ENCODE results near the gene TAOK1. TPM values are rescaled to one million over a fixed set of nuclear protein-coding genes. Genes with fewer than 3 reads are reported as not detected.
A peak's percentile ranks its signal among the peaks of the same experiment; 100 is the strongest.

The TAOK1 gene
- total RNA-seq, 2 experiments from 2014 or later = 46.5 to 47.7 TPM

GRCh38 chr17:29562615-29563014 lies 172.5 kb downstream of the TAOK1 start:
- Mint-ChIP-seq H3K36me3 (ENCODE audit: low read depth) (peaks cover 28% of the 10 kb centered on the region), H3K9me3 (no peaks in the 10 kb centered on the region), H3K4me3 (no peak overlapping the region), H3K4me1 (peaks cover 42% of the 10 kb centered on the region), H3K27ac (no peak overlapping the region), H3K27me3 (no peaks in the 10 kb centered on the region)
- DNase-seq = no peak
- CTCF ChIA-PET = interaction anchor here (0.6 to 1.6 kb wide), 2 partner anchors 10 to 162 kb away, joined by 3 to 4 read pairs; no protein-coding TSS in a partner anchor
- POLR2A ChIA-PET = no interaction called here

- no peak overlapping the region for H3K4me3 Mint-ChIP-seq
- CTCF ChIA-PET = interaction anchor here (0.6 kb wide), 1 partner anchor 171 kb away, joined by 3 read pairs; no protein-coding TSS in a partner anchor
- no peak overlapping the region for H3K27ac Mint-ChIP-seq
These were observed 173.7 kb downstream of the TAOK1 start for GRCh38 chr17:29563816-29564215.

GRCh38 chr17:29565643-29566472 lies 175.7 kb downstream of the TAOK1 start:
- ChIA-PET CTCF (interaction anchor here (0.5 to 7.7 kb wide), 5 partner anchors 10 to 946 kb away, joined by 3 to 77 read pairs (median 10); partner anchors contain the start of gene ANKRD13B), POLR2A (interaction anchor here (0.6 to 1.0 kb wide), 3 partner anchors 10 to 1445 kb away, joined by 3 to 5 read pairs (median 3); no protein-coding TSS in a partner anchor)
- H3K27me3 Mint-ChIP-seq = no peaks in the 10 kb centered on the region
- peak; percentile 69 for DNase-seq
- peak overlapping the region; percentile 89 for H3K4me3 Mint-ChIP-seq
- H3K4me1 Mint-ChIP-seq = peaks cover 42% of the 10 kb centered on the region
- H3K27ac Mint-ChIP-seq = peak overlapping the region; percentile 92
- H3K36me3 Mint-ChIP-seq (ENCODE audit: low read depth) = peaks cover 27% of the 10 kb centered on the region
- H3K9me3 Mint-ChIP-seq = no peaks in the 10 kb centered on the region

More at GRCh38 chr17:29563816-29564215, 173.7 kb downstream of the TAOK1 start:
- Mint-ChIP-seq H3K9me3 (no peaks in the 10 kb centered on the region), H3K27me3 (no peaks in the 10 kb centered on the region), H3K36me3 (ENCODE audit: low read depth) (peaks cover 28% of the 10 kb centered on the region), H3K4me1 (peaks cover 36% of the 10 kb centered on the region)
- DNase-seq = no peak
- POLR2A ChIA-PET = no interaction called here

- POLR2A ChIA-PET = interaction anchor here (0.6 to 0.9 kb wide), 2 partner anchors 9 kb away, joined by 3 read pairs; no protein-coding TSS in a partner anchor
These were observed 176.5 kb downstream of the TAOK1 start, which contains the start of gene ABHD15 for GRCh38 chr17:29566473-29567303. ABHD15 (minus strand) TSS chr17:29567037; CDS start chr17:29566966, 71 bp downstream.

GRCh38 chr17:29567304-29567553 lies 177.1 kb downstream of the TAOK1 start:
- Mint-ChIP-seq H3K4me3 (peak overlapping the region; percentile 95), H3K36me3 (ENCODE audit: low read depth) (peaks cover 18% of the 10 kb centered on the region), H3K27me3 (no peaks in the 10 kb centered on the region), H3K4me1 (peaks cover 39% of the 10 kb centered on the region), H3K27ac (peak overlapping the region; percentile 97), H3K9me3 (no peaks in the 10 kb centered on the region)
- CTCF ChIA-PET = interaction anchor here (1.0 to 7.7 kb wide), 7 partner anchors 11 to 198 kb away, joined by 3 to 77 read pairs (median 10); partner anchors contain the start of gene ANKRD13B
- POLR2A ChIA-PET = interaction anchor here (0.6 kb wide), 1 partner anchor 9 kb away, joined by 3 read pairs; no protein-coding TSS in a partner anchor
- DNase-seq = no peak

More at GRCh38 chr17:29566473-29567303, 176.5 kb downstream of the TAOK1 start, which contains the start of gene ABHD15:
- H3K9me3 Mint-ChIP-seq = no peaks in the 10 kb centered on the region
- H3K27ac Mint-ChIP-seq = peak within 1 kb of the TSS; percentile 97
- H3K4me3 Mint-ChIP-seq = peak within 1 kb of the TSS; percentile 95
- CTCF ChIA-PET = interaction anchor here (0.5 to 7.7 kb wide), 10 partner anchors 10 to 947 kb away, joined by 3 to 77 read pairs (median 8); partner anchors contain the start of gene ANKRD13B
- no peaks in the 10 kb centered on the region for H3K27me3 Mint-ChIP-seq
- peaks cover 41% of the 10 kb centered on the region for H3K4me1 Mint-ChIP-seq
- H3K36me3 Mint-ChIP-seq (ENCODE audit: low read depth) = peaks cover 24% of the 10 kb centered on the region
- peak; percentile 57 for DNase-seq

- Mint-ChIP-seq H3K27ac (peak overlapping the region; percentile 97), H3K36me3 (ENCODE audit: low read depth) (peaks cover 13% of the 10 kb centered on the region), H3K4me1 (peaks cover 36% of the 10 kb centered on the region), H3K4me3 (peak overlapping the region; percentile 95), H3K9me3 (no peaks in the 10 kb centered on the region), H3K27me3 (no peaks in the 10 kb centered on the region)
- ChIA-PET POLR2A (no interaction called here), CTCF (interaction anchor here (1.0 to 7.7 kb wide), 11 partner anchors 12 to 198 kb away, joined by 3 to 77 read pairs (median 4); partner anchors contain the start of gene ANKRD13B)
- DNase-seq = peak; percentile 82
These were observed 177.6 kb downstream of the TAOK1 start for GRCh38 chr17:29567554-29568330.

GRCh38 chr17:29568331-29569244 lies 178.4 kb downstream of the TAOK1 start, which contains the start of gene TP53I13:
TP53I13 (plus strand) TSS chr17:29568701; CDS start chr17:29568759, 58 bp downstream.
- Mint-ChIP-seq H3K27ac (peak within 1 kb of the TSS; percentile 97), H3K9me3 (no peaks in the 10 kb centered on the region), H3K4me3 (peak within 1 kb of the TSS; percentile 95), H3K4me1 (peaks cover 33% of the 10 kb centered on the region), H3K36me3 (ENCODE audit: low read depth) (peaks cover 16% of the 10 kb centered on the region), H3K27me3 (no peaks in the 10 kb centered on the region)
- CTCF ChIA-PET = interaction anchor here (0.6 to 7.7 kb wide), 12 partner anchors 11 to 199 kb away, joined by 3 to 77 read pairs (median 4); partner anchors contain the start of gene ANKRD13B
- peak; percentile 91 for DNase-seq
- POLR2A ChIA-PET = no interaction called here

GRCh38 chr17:29569245-29569950 lies 179.2 kb downstream of the TAOK1 start:
- H3K4me1 Mint-ChIP-seq = peaks cover 27% of the 10 kb centered on the region
- peak overlapping the region; percentile 80 for H3K27ac Mint-ChIP-seq
- H3K27me3 Mint-ChIP-seq = no peaks in the 10 kb centered on the region
- DNase-seq = no peak
- POLR2A ChIA-PET = no interaction called here
- H3K4me3 Mint-ChIP-seq = peak overlapping the region; percentile 84
- CTCF ChIA-PET = interaction anchor here (1.3 to 7.7 kb wide), 5 partner anchors 10 to 182 kb away, joined by 3 to 77 read pairs (median 8); partner anchors contain the start of gene ANKRD13B
- H3K36me3 Mint-ChIP-seq (ENCODE audit: low read depth) = peaks cover 15% of the 10 kb centered on the region
- H3K9me3 Mint-ChIP-seq = no peaks in the 10 kb centered on the region

- peaks cover 18% of the 10 kb centered on the region for H3K36me3 Mint-ChIP-seq (ENCODE audit: low read depth)
- no peak overlapping the region for H3K4me3 Mint-ChIP-seq
- no peaks in the 10 kb centered on the region for H3K9me3 Mint-ChIP-seq
- H3K27ac Mint-ChIP-seq = no peak overlapping the region
- no peaks in the 10 kb centered on the region for H3K27me3 Mint-ChIP-seq
- ChIA-PET POLR2A (no interaction called here), CTCF (interaction anchor here (0.6 to 7.7 kb wide), 8 partner anchors 9 to 447 kb away, joined by 3 to 77 read pairs (median 6); partner anchors contain the start of gene ANKRD13B)
- H3K4me1 Mint-ChIP-seq = peaks cover 20% of the 10 kb centered on the region
- DNase-seq = no peak
These were observed 180.4 kb downstream of the TAOK1 start for GRCh38 chr17:29570521-29570920.

GRCh38 chr17:29571486-29571882 lies 181.3 kb downstream of the TAOK1 start:
- H3K27me3 Mint-ChIP-seq = no peaks in the 10 kb centered on the region
- peaks cover 13% of the 10 kb centered on the region for H3K4me1 Mint-ChIP-seq
- peaks cover 18% of the 10 kb centered on the region for H3K36me3 Mint-ChIP-seq (ENCODE audit: low read depth)
- POLR2A ChIA-PET = no interaction called here
- H3K27ac Mint-ChIP-seq = no peak overlapping the region
- no peak for DNase-seq
- no peak overlapping the region for H3K4me3 Mint-ChIP-seq
- no peaks in the 10 kb centered on the region for H3K9me3 Mint-ChIP-seq
- CTCF ChIA-PET = interaction anchor here (2.7 to 7.7 kb wide), 4 partner anchors 8 to 46 kb away, joined by 8 to 77 read pairs (median 24); partner anchors contain the start of gene ANKRD13B

All from activated CD4-positive, alpha-beta T cell treated with anti-CD3 and anti-CD28 coated beads, Interleukin-2, amount 10 ng/mL, durations not matched to agents 7 days and 5 days (primary cell).